NB4 (cell line): ENCODE measurements around the gene PNPLA7.

ENCODE experiments used
- CTCF ChIP-seq: IDR thresholded peaks from one replicate; pipeline ENCODE4 v1.5.1; 2012; ENCODE audit warnings: low read depth, low read length
- POLR2A ChIP-seq: IDR thresholded peaks from 2 replicates; pipeline ENCODE4 v1.6.1; 2011; ENCODE audit warnings: mild to moderate bottlenecking; ENCODE audit not compliant: insufficient read length; ENCODE audit errors: extremely low read depth

- TF ChIP-seq CTCF (no peak), POLR2A (no peak)
Observed at GRCh38 chr9:137461663-137462395, 88.4 kb downstream of the PNPLA7 start.
